Transverse colon (tissue), 4 donors: ENCODE measurements around the gene MT1A. TPM values are rescaled to one million over a fixed set of nuclear protein-coding genes. Genes with fewer than 3 reads are reported as not detected.
A peak's percentile ranks its signal among the peaks of the same experiment; 100 is the strongest.

Source experiments
- DNase-seq: peaks from one replicate; pipeline ENCODE4 v3.0.0-alpha.2; 2019
- H3K27ac ChIP-seq, 4 donors: fragments of 200-600 bp; sonication (generic); 2 replicates each; pipeline ENCODE4 v1.5.1; 2016 to 2018; ENCODE audit warnings: inconsistent platforms in 4 of 4
- H3K27me3 ChIP-seq: fragments of 200-600 bp; sonication (generic); 2 replicates; pipeline ENCODE4 v1.5.1; 2017; ENCODE audit warnings: inconsistent platforms
- H3K36me3 ChIP-seq, 4 donors: fragments of 200-600 bp; sonication (generic); 2 replicates each; pipeline ENCODE4 v1.5.1; 2017 to 2019; ENCODE audit warnings: inconsistent platforms in 4 of 4
- H3K4me1 ChIP-seq, 4 donors: fragments of 200-600 bp; sonication (generic); 2 replicates each; pipeline ENCODE4 v1.5.1; 2017 to 2020; ENCODE audit warnings: inconsistent platforms in 4 of 4
- H3K4me3 ChIP-seq, 4 donors: fragments of 200-600 bp; sonication (generic); 1 replicate in 1 of 4; 2 replicates in 3 of 4; pipeline versions ENCODE4 v1.5.1 to v1.6.1; 2017 to 2019; ENCODE audit warnings: inconsistent platforms in 4 of 4
- H3K9me3 ChIP-seq, 2 donors: fragments of 200-600 bp; sonication (generic); 2 replicates each; pipeline ENCODE4 v1.5.1; 2017 to 2019; ENCODE audit warnings: inconsistent platforms in 2 of 2
- CTCF ChIP-seq, 5 experiments: fragments of 200-600 bp in 3 of 5; fragments of 450-650 bp in 2 of 5; sonication (generic) in 3 of 5; IDR thresholded peaks; 1 replicate in 2 of 5; 2 replicates in 3 of 5; pipeline ENCODE4 v1.5.1; 2016 to 2017; ENCODE audit warnings: antibody characterized with exemption in 5 of 5, inconsistent platforms in 3 of 5, mild to moderate bottlenecking in 2 of 5, moderate library complexity in 1 of 5
- EP300 ChIP-seq: sonication (generic); formaldehyde crosslinking; IDR thresholded peaks from one replicate; pipeline ENCODE4 v1.6.1; 2017; ENCODE audit warnings: antibody characterized with exemption, low read depth
- POLR2A ChIP-seq: fragments of 450-650 bp; IDR thresholded peaks from one replicate; pipeline ENCODE4 v1.6.1; 2016; ENCODE audit warnings: antibody characterized with exemption, mild to moderate bottlenecking, moderate library complexity
- POLR2AphosphoS5 ChIP-seq, 3 donors: sonication (generic); formaldehyde crosslinking; IDR thresholded peaks; one replicate each; pipeline ENCODE4 v1.6.1; 2016; ENCODE audit warnings: antibody characterized with exemption in 3 of 3
- WGBS, 2 donors: methylation state at CpG; one replicate each; pipeline ENCODE4 v1.1.5; 2018; ENCODE audit warnings: low coverage in 1 of 2; 5-methylcytosine and 5-hydroxymethylcytosine counted together
- in situ Hi-C, 4 donors: fragments of 200-750 bp; cut with MboI; loops; one replicate each; pipeline versions ENCODE4 v1.15.0 to v1.15.1; 2017; ENCODE audit warnings: low sequenced_read_pairs in 3 of 4, low pct_ligation_motif_present in 1 of 4, low pct_unique_long_range_greater_than_20kb in 1 of 4
- intact Hi-C: fragments of 100-400 bp; cut with DNase I; formaldehyde crosslinking; loops from one replicate; pipeline ENCODE4 v1.15.1; 2023; ENCODE audit warnings: low total_unique reads
- total RNA-seq, 4 donors: library from RNA; depleted of rRNA; stranded (reverse); fragments of >200 nt; gene quantifications; one replicate each; pipeline ENCODE4 v1.1.0, GENCODE V29; 2016

The MT1A gene
- total RNA-seq, 4 donors from 2014 or later, result 4.4 to 35.2 (median 4.9) TPM; not detected in 1

GRCh38 chr16:56679078-56679730 is 40.7 kb downstream of the MT1A start:
- peaks cover 15% of the 10 kb centered on the region for H3K27me3 ChIP-seq
- no peaks in the 10 kb centered on the region for H3K9me3 ChIP-seq
- intact Hi-C loops (no loop called here), in situ Hi-C loops (no loop called here)
- peaks cover 3 to 30% (median 18%) of the 10 kb centered on the region in 4 donors for H3K4me1 ChIP-seq
- H3K4me3 ChIP-seq, result no peak overlapping the region
- TF ChIP-seq POLR2AphosphoS5 (IDR thresholded peaks at IDR 0.05) (no peak), CTCF (IDR thresholded peaks at IDR 0.05) (no peak), EP300 (no peak), POLR2A (no peak)
- no peak overlapping the region for H3K27ac ChIP-seq
- WGBS, 2 donors, result 93% methylated on average over 3 of the region's 3 CpGs; no CpG with 5 or more reads in 1 of the 2 donors
- no peak for DNase-seq
- no peaks in the 10 kb centered on the region for H3K36me3 ChIP-seq

GRCh38 chr16:56679818-56680217 is 41.4 kb downstream of the MT1A start:
- no peak for DNase-seq
- Histone ChIP-seq H3K4me3 (no peak overlapping the region), H3K4me1 (peaks cover 3 to 30% (median 18%) of the 10 kb centered on the region in 4 donors), H3K27ac (no peak overlapping the region), H3K27me3 (peaks cover 14% of the 10 kb centered on the region), H3K9me3 (no peaks in the 10 kb centered on the region), H3K36me3 (no peaks in the 10 kb centered on the region)
- TF ChIP-seq POLR2A (no peak), POLR2AphosphoS5 (IDR thresholded peaks at IDR 0.05) (no peak), CTCF (IDR thresholded peaks at IDR 0.05) (no peak), EP300 (no peak)
- in situ Hi-C loops, result no loop called here
- WGBS, 2 donors, result 82 to 86% methylated on average over 2 to 6 of the region's 6 CpGs
- intact Hi-C loops, result loop anchor here (5.0 kb wide), 2 partner anchors 53 to 73 kb away; partner anchors contain the start of genes MT1E and MT2A

GRCh38 chr16:56681939-56682702 is 43.7 kb downstream of the MT1A start, which contains the start of gene MT1X:
Gene MT1X (plus strand): TSS chr16:56682470. CDS start chr16:56682541, 71 bp downstream.
- Histone ChIP-seq H3K4me1 (peaks cover 3 to 20% (median 11%) of the 10 kb centered on the region in 4 donors), H3K36me3 (no peaks in the 10 kb centered on the region), H3K4me3 (peak within 1 kb of the TSS; percentile 43 to 79 (median 55)), H3K9me3 (no peaks in the 10 kb centered on the region), H3K27ac (peak within 1 kb of the TSS; percentile 79 to 87 (median 82)), H3K27me3 (no peaks in the 10 kb centered on the region)
- intact Hi-C loops, result loop anchor here (5.0 kb wide), 2 partner anchors 55 to 75 kb away; partner anchors contain the start of genes MT1E and MT2A
- WGBS, 2 donors, result 0% methylated on average over 10 to 46 of the region's 49 CpGs
- no peak for TF ChIP-seq CTCF (IDR thresholded peaks at IDR 0.05)
- peak; percentile 96 for TF ChIP-seq EP300
- TF ChIP-seq POLR2A, result peak; percentile 97
- TF ChIP-seq POLR2AphosphoS5 (IDR thresholded peaks at IDR 0.05), result peak in 2 of 3 donors; percentile 97
- peak; percentile 94 for DNase-seq
- in situ Hi-C loops, result no loop called here
